ENCODE results near the gene CDK6. TPM values are rescaled to one million over a fixed set of nuclear protein-coding genes. Genes with fewer than 3 reads are reported as not detected.

Gene CDK6
- total and polyA plus RNA-seq, 2 of the 8 experiments (the other 6 are each of a cell fraction or from before 2014, with no cell fraction given): 5.9 to 18.9 TPM

GRCh38 chr7:92613214-92613613 lies 223.2 kb downstream of the CDK6 start:
- Histone ChIP-seq H2AK5ac (ENCODE audit: low read depth, low read length) (no peak overlapping the region), H4K8ac (ENCODE audit: extremely low read depth, insufficient read depth, low read length) (no peak overlapping the region), H3K23me2 (ENCODE audit: low read depth, low read length) (peaks cover 5% of the 10 kb centered on the region; the same call in 1 of the 2 replicates), H4K20me1 (replicated peaks in 1 of 2; ENCODE audit: control insufficient read depth in 1 of 2, insufficient read depth in 2 of 2, low read length in 2 of 2) (no peaks in the 10 kb centered on the region), H2BK12ac (ENCODE audit: low read depth, low read length) (no peak overlapping the region), H3K18ac (ENCODE audit: extremely low read depth, low read length) (no peak overlapping the region), H3K9ac (replicated peaks in 1 of 4; ENCODE audit: extremely low read depth in 1 of 4, low read depth in 3 of 4, low read length in 3 of 4) (no peak overlapping the region), H3K56ac (replicated peaks; ENCODE audit: insufficient read length, low read depth, low read length) (no peak overlapping the region), H4K91ac (replicated peaks; ENCODE audit: insufficient read length, low read length) (no peak overlapping the region), H3K36me3 (ENCODE audit: control insufficient read depth in 2 of 4, insufficient read depth in 4 of 4, low read length in 3 of 4) (no peaks in the 10 kb centered on the region; a peak in 1 of 8 replicates), H3K4me2 (ENCODE audit: insufficient read depth in 1 of 2, low read depth in 2 of 2, low read length in 2 of 2) (no peak overlapping the region), H2AFZ (ENCODE audit: low read length) (no peak overlapping the region), H3K79me1 (ENCODE audit: low read depth, low read length) (no peaks in the 10 kb centered on the region), H3K4me1 (replicated peaks in 1 of 4; ENCODE audit: control insufficient read depth in 3 of 4, insufficient read depth in 4 of 4, low read length in 3 of 4) (peaks cover 0 to 8% (median 0%) of the 10 kb centered on the region in 4 experiments; a peak in 2 of 7 replicates), H3K4me3 (ENCODE audit: extremely low read depth in 1 of 4, insufficient read depth in 2 of 4, low read depth in 3 of 4, low read length in 4 of 4) (no peak overlapping the region), H2BK15ac (ENCODE audit: low read length) (no peak overlapping the region), H4K5ac (ENCODE audit: insufficient read length, low read depth, low read length) (no peak overlapping the region), H3K14ac (ENCODE audit: insufficient read length) (no peak overlapping the region), H3K4ac (replicated peaks; ENCODE audit: insufficient read length, low read depth, low read length) (no peak overlapping the region), H3K23ac (ENCODE audit: insufficient read length) (no peak overlapping the region), H2BK120ac (replicated peaks; ENCODE audit: low read depth, low read length) (no peak overlapping the region), H3K79me2 (ENCODE audit: control insufficient read depth in 1 of 2, insufficient read depth in 2 of 2, low read length in 2 of 2) (no peaks in the 10 kb centered on the region), H2BK20ac (ENCODE audit: low read length) (no peak overlapping the region), H3K27me3 (replicated peaks in 1 of 4; ENCODE audit: control insufficient read depth in 3 of 4, extremely low read depth in 1 of 4, insufficient read depth in 3 of 4, low read length in 3 of 4) (no peaks in the 10 kb centered on the region), H2BK5ac (ENCODE audit: low read depth, low read length) (no peak overlapping the region), H3K27ac (ENCODE audit: low read depth, low read length) (no peak overlapping the region), H3K9me3 (ENCODE audit: insufficient read depth in 2 of 2, low read depth in 1 of 2, low read length in 1 of 2) (no peaks in the 10 kb centered on the region)
- FAIRE-seq: no peak
- CTCF ChIA-PET (ENCODE audit: partially characterized antibody): interaction anchor here (1.1 to 5.7 kb wide), 6 partner anchors 7 to 267 kb away, joined by 3 to 38 read pairs (median 6); partner anchors contain the start of genes PEX1 and RBM48
- POLR2A ChIA-PET (ENCODE audit: partially characterized antibody): interaction anchor here (1.0 kb wide), 1 partner anchor 18 kb away, joined by 4 read pairs; no protein-coding TSS in a partner anchor
- DNase-seq (ENCODE audit: low read depth in 1 of 2, low spot score in 2 of 2): no peak
- TF ChIP-seq, protein P1, sequence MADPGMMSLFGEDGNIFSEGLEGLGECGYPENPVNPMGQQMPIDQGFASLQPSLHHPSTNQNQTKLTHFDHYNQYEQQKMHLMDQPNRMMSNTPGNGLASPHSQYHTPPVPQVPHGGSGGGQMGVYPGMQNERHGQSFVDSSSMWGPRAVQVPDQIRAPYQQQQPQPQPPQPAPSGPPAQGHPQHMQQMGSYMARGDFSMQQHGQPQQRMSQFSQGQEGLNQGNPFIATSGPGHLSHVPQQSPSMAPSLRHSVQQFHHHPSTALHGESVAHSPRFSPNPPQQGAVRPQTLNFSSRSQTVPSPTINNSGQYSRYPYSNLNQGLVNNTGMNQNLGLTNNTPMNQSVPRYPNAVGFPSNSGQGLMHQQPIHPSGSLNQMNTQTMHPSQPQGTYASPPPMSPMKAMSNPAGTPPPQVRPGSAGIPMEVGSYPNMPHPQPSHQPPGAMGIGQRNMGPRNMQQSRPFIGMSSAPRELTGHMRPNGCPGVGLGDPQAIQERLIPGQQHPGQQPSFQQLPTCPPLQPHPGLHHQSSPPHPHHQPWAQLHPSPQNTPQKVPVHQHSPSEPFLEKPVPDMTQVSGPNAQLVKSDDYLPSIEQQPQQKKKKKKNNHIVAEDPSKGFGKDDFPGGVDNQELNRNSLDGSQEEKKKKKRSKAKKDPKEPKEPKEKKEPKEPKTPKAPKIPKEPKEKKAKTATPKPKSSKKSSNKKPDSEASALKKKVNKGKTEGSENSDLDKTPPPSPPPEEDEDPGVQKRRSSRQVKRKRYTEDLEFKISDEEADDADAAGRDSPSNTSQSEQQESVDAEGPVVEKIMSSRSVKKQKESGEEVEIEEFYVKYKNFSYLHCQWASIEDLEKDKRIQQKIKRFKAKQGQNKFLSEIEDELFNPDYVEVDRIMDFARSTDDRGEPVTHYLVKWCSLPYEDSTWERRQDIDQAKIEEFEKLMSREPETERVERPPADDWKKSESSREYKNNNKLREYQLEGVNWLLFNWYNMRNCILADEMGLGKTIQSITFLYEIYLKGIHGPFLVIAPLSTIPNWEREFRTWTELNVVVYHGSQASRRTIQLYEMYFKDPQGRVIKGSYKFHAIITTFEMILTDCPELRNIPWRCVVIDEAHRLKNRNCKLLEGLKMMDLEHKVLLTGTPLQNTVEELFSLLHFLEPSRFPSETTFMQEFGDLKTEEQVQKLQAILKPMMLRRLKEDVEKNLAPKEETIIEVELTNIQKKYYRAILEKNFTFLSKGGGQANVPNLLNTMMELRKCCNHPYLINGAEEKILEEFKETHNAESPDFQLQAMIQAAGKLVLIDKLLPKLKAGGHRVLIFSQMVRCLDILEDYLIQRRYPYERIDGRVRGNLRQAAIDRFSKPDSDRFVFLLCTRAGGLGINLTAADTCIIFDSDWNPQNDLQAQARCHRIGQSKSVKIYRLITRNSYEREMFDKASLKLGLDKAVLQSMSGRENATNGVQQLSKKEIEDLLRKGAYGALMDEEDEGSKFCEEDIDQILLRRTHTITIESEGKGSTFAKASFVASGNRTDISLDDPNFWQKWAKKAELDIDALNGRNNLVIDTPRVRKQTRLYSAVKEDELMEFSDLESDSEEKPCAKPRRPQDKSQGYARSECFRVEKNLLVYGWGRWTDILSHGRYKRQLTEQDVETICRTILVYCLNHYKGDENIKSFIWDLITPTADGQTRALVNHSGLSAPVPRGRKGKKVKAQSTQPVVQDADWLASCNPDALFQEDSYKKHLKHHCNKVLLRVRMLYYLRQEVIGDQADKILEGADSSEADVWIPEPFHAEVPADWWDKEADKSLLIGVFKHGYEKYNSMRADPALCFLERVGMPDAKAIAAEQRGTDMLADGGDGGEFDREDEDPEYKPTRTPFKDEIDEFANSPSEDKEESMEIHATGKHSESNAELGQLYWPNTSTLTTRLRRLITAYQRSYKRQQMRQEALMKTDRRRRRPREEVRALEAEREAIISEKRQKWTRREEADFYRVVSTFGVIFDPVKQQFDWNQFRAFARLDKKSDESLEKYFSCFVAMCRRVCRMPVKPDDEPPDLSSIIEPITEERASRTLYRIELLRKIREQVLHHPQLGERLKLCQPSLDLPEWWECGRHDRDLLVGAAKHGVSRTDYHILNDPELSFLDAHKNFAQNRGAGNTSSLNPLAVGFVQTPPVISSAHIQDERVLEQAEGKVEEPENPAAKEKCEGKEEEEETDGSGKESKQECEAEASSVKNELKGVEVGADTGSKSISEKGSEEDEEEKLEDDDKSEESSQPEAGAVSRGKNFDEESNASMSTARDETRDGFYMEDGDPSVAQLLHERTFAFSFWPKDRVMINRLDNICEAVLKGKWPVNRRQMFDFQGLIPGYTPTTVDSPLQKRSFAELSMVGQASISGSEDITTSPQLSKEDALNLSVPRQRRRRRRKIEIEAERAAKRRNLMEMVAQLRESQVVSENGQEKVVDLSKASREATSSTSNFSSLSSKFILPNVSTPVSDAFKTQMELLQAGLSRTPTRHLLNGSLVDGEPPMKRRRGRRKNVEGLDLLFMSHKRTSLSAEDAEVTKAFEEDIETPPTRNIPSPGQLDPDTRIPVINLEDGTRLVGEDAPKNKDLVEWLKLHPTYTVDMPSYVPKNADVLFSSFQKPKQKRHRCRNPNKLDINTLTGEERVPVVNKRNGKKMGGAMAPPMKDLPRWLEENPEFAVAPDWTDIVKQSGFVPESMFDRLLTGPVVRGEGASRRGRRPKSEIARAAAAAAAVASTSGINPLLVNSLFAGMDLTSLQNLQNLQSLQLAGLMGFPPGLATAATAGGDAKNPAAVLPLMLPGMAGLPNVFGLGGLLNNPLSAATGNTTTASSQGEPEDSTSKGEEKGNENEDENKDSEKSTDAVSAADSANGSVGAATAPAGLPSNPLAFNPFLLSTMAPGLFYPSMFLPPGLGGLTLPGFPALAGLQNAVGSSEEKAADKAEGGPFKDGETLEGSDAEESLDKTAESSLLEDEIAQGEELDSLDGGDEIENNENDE (IDR thresholded peaks at IDR 0.05; ENCODE audit: insufficient replicate concordance, low read length): no peak

All from H1 (cell line).